Measurements from ENCODE around the gene TBC1D23. TPM values are rescaled to one million over a fixed set of nuclear protein-coding genes. Genes with fewer than 3 reads are reported as not detected.

Gene TBC1D23
- polyA plus RNA-seq, 3 donors = 10.2 to 22.7 (median 12.2) TPM

DNA sequence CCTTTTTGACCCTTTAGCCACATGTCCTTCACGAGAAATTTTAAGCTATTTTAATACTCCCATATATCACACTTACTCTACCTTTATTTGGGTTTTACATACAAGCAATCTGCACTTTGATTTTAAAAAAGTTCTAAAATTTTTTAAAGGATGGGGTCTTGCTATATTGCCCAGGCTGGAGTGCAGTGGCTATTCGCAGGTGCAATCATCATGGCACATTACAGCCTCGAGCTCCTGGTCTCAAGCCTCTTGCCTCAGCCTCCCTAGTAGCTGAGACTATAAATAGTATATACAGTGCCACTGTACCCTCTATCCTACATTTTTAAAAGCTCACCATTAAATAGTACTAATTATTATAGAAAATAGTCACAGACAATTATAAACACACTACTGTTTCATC, 103.6 kb downstream of the TBC1D23 start:
- no peak overlapping the region for H3K27ac Mint-ChIP-seq
- no CpG with 5 or more reads among the region's 3 CpGs for WGBS (ENCODE audit: insufficient coverage)
- H3K9me3 Mint-ChIP-seq = peaks cover 0 to 3% (median 0%) of the 10 kb centered on the region in 7 donors
- H3K4me3 Mint-ChIP-seq = no peak overlapping the region
- Histone ChIP-seq H3K4me1 (ENCODE audit: control insufficient read depth in 1 of 2, insufficient read depth in 2 of 2, low read length in 2 of 2) (no peaks in the 10 kb centered on the region), H3K27ac (ENCODE audit: low read depth in 1 of 2, low read length in 2 of 2) (no peak overlapping the region), H4K20me1 (ENCODE audit: insufficient read depth, low read length) (no peaks in the 10 kb centered on the region), H3K4me3 (replicated peaks in 1 of 3; ENCODE audit: low read depth in 2 of 3, low read length in 3 of 3) (no peak overlapping the region), H3K27me3 (ENCODE audit: control insufficient read depth in 2 of 2, insufficient read depth in 2 of 2, low read length in 2 of 2) (no peaks in the 10 kb centered on the region), H3K79me2 (ENCODE audit: insufficient read depth, low read length) (no peaks in the 10 kb centered on the region), H2AFZ (ENCODE audit: insufficient read depth, low read depth, low read length, poor library complexity, severe bottlenecking) (no peak overlapping the region), H3K36me3 (replicated peaks in 1 of 2; ENCODE audit: control insufficient read depth in 1 of 2, insufficient read depth in 2 of 2, low read length in 2 of 2) (peaks cover 60 to 89% of the 10 kb centered on the region in 2 donors), H3K9ac (ENCODE audit: insufficient read depth, low read length, poor library complexity, severe bottlenecking) (no peak overlapping the region), H3K4me2 (replicated peaks; ENCODE audit: extremely low read depth, low read length, poor library complexity, severe bottlenecking) (no peak overlapping the region), H3K9me3 (replicated peaks in 1 of 2; ENCODE audit: control insufficient read depth in 1 of 2, insufficient read depth in 1 of 2, low read length in 2 of 2) (no peaks in the 10 kb centered on the region)
- peaks cover 65 to 85% of the 10 kb centered on the region in 2 donors for H3K36me3 Mint-ChIP-seq
- no peaks in the 10 kb centered on the region for H3K27me3 Mint-ChIP-seq (ENCODE audit: low read depth in 3 of 3)
- DNase-seq = no peak
- intact Hi-C loops (cut with micrococcal nuclease) = no loop called here
- no peaks in the 10 kb centered on the region for H3K4me1 Mint-ChIP-seq
- TF ChIP-seq, protein P1, sequence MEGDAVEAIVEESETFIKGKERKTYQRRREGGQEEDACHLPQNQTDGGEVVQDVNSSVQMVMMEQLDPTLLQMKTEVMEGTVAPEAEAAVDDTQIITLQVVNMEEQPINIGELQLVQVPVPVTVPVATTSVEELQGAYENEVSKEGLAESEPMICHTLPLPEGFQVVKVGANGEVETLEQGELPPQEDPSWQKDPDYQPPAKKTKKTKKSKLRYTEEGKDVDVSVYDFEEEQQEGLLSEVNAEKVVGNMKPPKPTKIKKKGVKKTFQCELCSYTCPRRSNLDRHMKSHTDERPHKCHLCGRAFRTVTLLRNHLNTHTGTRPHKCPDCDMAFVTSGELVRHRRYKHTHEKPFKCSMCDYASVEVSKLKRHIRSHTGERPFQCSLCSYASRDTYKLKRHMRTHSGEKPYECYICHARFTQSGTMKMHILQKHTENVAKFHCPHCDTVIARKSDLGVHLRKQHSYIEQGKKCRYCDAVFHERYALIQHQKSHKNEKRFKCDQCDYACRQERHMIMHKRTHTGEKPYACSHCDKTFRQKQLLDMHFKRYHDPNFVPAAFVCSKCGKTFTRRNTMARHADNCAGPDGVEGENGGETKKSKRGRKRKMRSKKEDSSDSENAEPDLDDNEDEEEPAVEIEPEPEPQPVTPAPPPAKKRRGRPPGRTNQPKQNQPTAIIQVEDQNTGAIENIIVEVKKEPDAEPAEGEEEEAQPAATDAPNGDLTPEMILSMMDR (IDR thresholded peaks at IDR 0.05) = no peak

DNA sequence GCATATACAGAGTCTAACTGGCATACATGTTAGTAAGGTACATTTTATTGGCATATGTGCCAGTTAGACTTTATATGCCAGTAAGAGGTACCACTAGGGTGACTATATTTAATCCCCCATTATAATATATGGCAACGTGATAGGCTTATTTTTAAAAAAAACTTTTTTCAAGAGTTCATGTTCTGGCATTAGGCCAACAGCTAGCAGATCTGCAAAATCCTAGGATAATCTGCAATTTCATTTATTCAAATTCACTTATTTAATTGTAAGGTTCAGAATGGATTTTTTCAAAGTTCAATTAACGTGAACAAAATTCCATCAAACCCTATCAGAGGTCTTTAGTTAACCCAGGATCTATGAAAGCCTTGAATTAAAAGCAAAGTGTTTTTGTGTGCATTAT, 105.6 kb downstream of the TBC1D23 start:
- WGBS (ENCODE audit: insufficient coverage) = no CpG with 5 or more reads among the region's 2 CpGs
- Mint-ChIP-seq H3K9me3 (peaks cover 0 to 3% (median 0%) of the 10 kb centered on the region in 7 donors), H3K27ac (no peak overlapping the region), H3K27me3 (ENCODE audit: low read depth in 3 of 3) (no peaks in the 10 kb centered on the region), H3K36me3 (peaks cover 61 to 83% of the 10 kb centered on the region in 2 donors), H3K4me1 (no peaks in the 10 kb centered on the region), H3K4me3 (no peak overlapping the region)
- Histone ChIP-seq H2AFZ (ENCODE audit: insufficient read depth, low read depth, low read length, poor library complexity, severe bottlenecking) (no peak overlapping the region), H3K4me1 (ENCODE audit: control insufficient read depth in 1 of 2, insufficient read depth in 2 of 2, low read length in 2 of 2) (no peaks in the 10 kb centered on the region), H3K79me2 (ENCODE audit: insufficient read depth, low read length) (no peaks in the 10 kb centered on the region), H3K9me3 (replicated peaks in 1 of 2; ENCODE audit: control insufficient read depth in 1 of 2, insufficient read depth in 1 of 2, low read length in 2 of 2) (no peaks in the 10 kb centered on the region), H3K27me3 (ENCODE audit: control insufficient read depth in 2 of 2, insufficient read depth in 2 of 2, low read length in 2 of 2) (no peaks in the 10 kb centered on the region), H3K4me3 (replicated peaks in 1 of 3; ENCODE audit: low read depth in 2 of 3, low read length in 3 of 3) (no peak overlapping the region), H3K36me3 (replicated peaks in 1 of 2; ENCODE audit: control insufficient read depth in 1 of 2, insufficient read depth in 2 of 2, low read length in 2 of 2) (peaks cover 74 to 100% of the 10 kb centered on the region in 2 donors), H3K4me2 (replicated peaks; ENCODE audit: extremely low read depth, low read length, poor library complexity, severe bottlenecking) (no peak overlapping the region), H3K9ac (ENCODE audit: insufficient read depth, low read length, poor library complexity, severe bottlenecking) (no peak overlapping the region), H4K20me1 (ENCODE audit: insufficient read depth, low read length) (no peaks in the 10 kb centered on the region), H3K27ac (ENCODE audit: low read depth in 1 of 2, low read length in 2 of 2) (no peak overlapping the region)
- no peak for DNase-seq
- intact Hi-C loops (cut with micrococcal nuclease) = no loop called here
- TF ChIP-seq, protein P1 (IDR thresholded peaks at IDR 0.05) = no peak

All from CD14-positive monocyte (primary cell).